Right lobe of liver (tissue), 6 donors: ENCODE data around the gene PAPLN. TPM values are rescaled to one million over a fixed set of nuclear protein-coding genes. Genes with fewer than 3 reads are reported as not detected.

ENCODE experiments used
- ATAC-seq, 4 donors: fragments of 200-7000 bp; cut with Tn5 transposase; one replicate each; pipeline ENCODE4 v1.9.1; 2020; ENCODE audit warnings: mild to moderate bottlenecking in 4 of 4, moderate library complexity in 4 of 4
- DNase-seq, 3 donors: peaks; one replicate each; pipeline ENCODE4 v3.0.0-alpha.2; 2020
- H3K27ac ChIP-seq, 3 donors: fragments of 200-600 bp; one replicate each; pipeline ENCODE4 v1.8.0; 2022
- H3K27me3 ChIP-seq, 2 donors: fragments of 200-600 bp; one replicate each; pipeline ENCODE4 v1.8.0; 2022
- H3K36me3 ChIP-seq, 4 donors: fragments of 200-600 bp; sonication (generic) in 1 of 4; one replicate each; pipeline versions ENCODE4 v1.5.1 to v1.8.0; 2017 to 2022; ENCODE audit warnings: control low read depth in 1 of 4
- H3K4me1 ChIP-seq, 4 donors: fragments of 200-600 bp; sonication (generic) in 1 of 4; one replicate each; pipeline versions ENCODE4 v1.5.1 to v1.8.0; 2017 to 2022; ENCODE audit warnings: control low read depth in 1 of 4
- H3K4me3 ChIP-seq, 3 donors: fragments of 200-600 bp; one replicate each; pipeline ENCODE4 v1.8.0; 2022
- H3K9me3 ChIP-seq, 4 donors: fragments of 200-600 bp; sonication (generic) in 1 of 4; one replicate each; pipeline versions ENCODE4 v1.5.1 to v1.8.0; 2017 to 2022; ENCODE audit warnings: control low read depth in 1 of 4
- POLR2A ChIP-seq: fragments of 450-650 bp; IDR thresholded peaks from one replicate; pipeline ENCODE4 v1.6.1; 2017; ENCODE audit warnings: antibody characterized with exemption, mild to moderate bottlenecking
- WGBS: methylation state at CpG from one replicate; pipeline ENCODE4 v1.1.6; 2018; ENCODE audit warnings: low coverage, low lambda C conversion rate; ENCODE audit not compliant: insufficient coverage; ENCODE audit errors: missing lambda C conversion rate; 5-methylcytosine and 5-hydroxymethylcytosine counted together
- intact Hi-C, 2 donors: fragments of 100-400 bp; cut with DNase I; formaldehyde crosslinking; loops; one replicate each; pipeline versions ENCODE4 v1.11.2 to v1.14.1; 2022
- total RNA-seq, 6 experiments: library from RNA; depleted of rRNA in 2 of 6; stranded (reverse); fragments of >200 nt in 2 of 6; fragmentation: NEBNext Ultra II Directional in 3 of 6; extraction: Animal tissue kit (Norgen Biotek cat#: 25700) in 3 of 6; gene quantifications; one replicate each; pipeline versions ENCODE4 v1.1.0 to v1.2.4, GENCODE V29; 2016 to 2023
- TF ChIP-seq, protein P1 (sequence below), 4 donors: fragments of 200-600 bp in 3 of 4; fragments of 450-650 bp in 1 of 4; IDR thresholded peaks; one replicate each; pipeline versions ENCODE4 v1.5.1 to v1.8.0; 2016 to 2022; ENCODE audit warnings: antibody characterized with exemption in 4 of 4, mild to moderate bottlenecking in 2 of 4
- donor health status: DM: no; HTN: yes; CAD: no.
- donor health status: DM: no; HTN: no; CAD: no.
- donor health status: DM: no; HTN: no; CAD: no.
- donor health status: DM: no; HTN: yes; CAD: no.
- donor health status: DM: no; HTN: yes; CAD: no.

The PAPLN gene
- total RNA-seq, 6 experiments from 2014 or later = 0.86 to 3.2 (median 1.2) TPM

DNA sequence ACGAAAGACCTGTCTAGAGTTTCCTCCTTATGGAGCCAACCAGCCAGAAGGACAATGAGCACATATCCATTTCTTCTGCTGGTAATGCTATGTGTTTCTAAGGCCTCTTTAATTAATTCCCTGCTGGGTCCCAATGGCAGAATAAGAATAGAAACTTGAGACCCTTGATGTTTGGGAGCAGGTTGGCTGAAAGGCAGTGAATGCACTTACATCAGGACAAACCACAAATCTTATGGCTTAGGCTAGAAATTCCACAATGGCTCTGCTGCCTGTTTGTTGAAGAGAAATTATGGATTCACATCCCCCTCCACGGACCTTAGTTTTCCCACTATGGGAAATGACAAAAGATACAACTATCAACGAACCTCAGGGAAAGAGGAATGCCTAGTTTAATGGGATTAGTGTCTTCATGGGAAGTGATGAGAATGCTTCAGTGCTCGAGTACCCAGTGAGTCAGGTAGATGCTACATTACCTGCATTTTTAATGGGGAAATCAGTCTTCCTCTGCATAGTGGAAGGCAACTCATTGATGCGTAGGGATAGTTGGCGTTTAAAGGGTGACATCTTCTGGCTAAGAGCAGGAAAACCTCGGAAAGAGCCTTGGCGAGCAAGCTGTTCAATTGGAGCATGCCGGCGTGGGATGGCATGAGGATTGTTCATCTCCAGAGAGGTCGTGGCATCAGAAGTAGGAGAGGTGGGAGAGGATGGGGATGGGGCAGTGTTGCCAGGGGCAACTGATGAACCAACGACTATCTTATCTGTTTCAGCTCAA, 46.5 kb downstream of the PAPLN start:
- Histone ChIP-seq H3K4me1 (no peaks in the 10 kb centered on the region), H3K36me3 (peaks cover 5 to 76% (median 41%) of the 10 kb centered on the region in 4 donors), H3K27me3 (no peaks in the 10 kb centered on the region), H3K9me3 (no peaks in the 10 kb centered on the region), H3K27ac (no peak overlapping the region), H3K4me3 (no peak overlapping the region)
- intact Hi-C loops = no loop called here
- WGBS = 72% methylated on average over 11 of the region's 12 CpGs
- ATAC-seq (peak in 1 of 4 donors; percentile 18), DNase-seq (no peak)
- no peak for TF ChIP-seq POLR2A
- TF ChIP-seq, protein P1, sequence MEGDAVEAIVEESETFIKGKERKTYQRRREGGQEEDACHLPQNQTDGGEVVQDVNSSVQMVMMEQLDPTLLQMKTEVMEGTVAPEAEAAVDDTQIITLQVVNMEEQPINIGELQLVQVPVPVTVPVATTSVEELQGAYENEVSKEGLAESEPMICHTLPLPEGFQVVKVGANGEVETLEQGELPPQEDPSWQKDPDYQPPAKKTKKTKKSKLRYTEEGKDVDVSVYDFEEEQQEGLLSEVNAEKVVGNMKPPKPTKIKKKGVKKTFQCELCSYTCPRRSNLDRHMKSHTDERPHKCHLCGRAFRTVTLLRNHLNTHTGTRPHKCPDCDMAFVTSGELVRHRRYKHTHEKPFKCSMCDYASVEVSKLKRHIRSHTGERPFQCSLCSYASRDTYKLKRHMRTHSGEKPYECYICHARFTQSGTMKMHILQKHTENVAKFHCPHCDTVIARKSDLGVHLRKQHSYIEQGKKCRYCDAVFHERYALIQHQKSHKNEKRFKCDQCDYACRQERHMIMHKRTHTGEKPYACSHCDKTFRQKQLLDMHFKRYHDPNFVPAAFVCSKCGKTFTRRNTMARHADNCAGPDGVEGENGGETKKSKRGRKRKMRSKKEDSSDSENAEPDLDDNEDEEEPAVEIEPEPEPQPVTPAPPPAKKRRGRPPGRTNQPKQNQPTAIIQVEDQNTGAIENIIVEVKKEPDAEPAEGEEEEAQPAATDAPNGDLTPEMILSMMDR (IDR thresholded peaks at IDR 0.05) = peak in 1 of 4 donors; percentile 16

GRCh38 chr14:73285979-73286378, 48.7 kb downstream of the PAPLN start:
- 100% methylated on average over 1 of the region's 1 CpG for WGBS
- ATAC-seq (no peak), DNase-seq (no peak)
- Histone ChIP-seq H3K9me3 (no peaks in the 10 kb centered on the region), H3K36me3 (peaks cover 5 to 63% (median 33%) of the 10 kb centered on the region in 4 donors), H3K27ac (no peak overlapping the region), H3K4me3 (no peak overlapping the region), H3K27me3 (no peaks in the 10 kb centered on the region), H3K4me1 (peaks cover 0 to 2% (median 0%) of the 10 kb centered on the region in 4 donors)
- intact Hi-C loops = no loop called here
- TF ChIP-seq, protein P1 (IDR thresholded peaks at IDR 0.05) = no peak
- no peak for TF ChIP-seq POLR2A

- ATAC-seq (no peak), DNase-seq (no peak)
- 95% methylated on average over 2 of the region's 2 CpGs for WGBS
- TF ChIP-seq, protein P1 (IDR thresholded peaks at IDR 0.05) = no peak
- TF ChIP-seq POLR2A = no peak
- Histone ChIP-seq H3K36me3 (peaks cover 5 to 62% (median 32%) of the 10 kb centered on the region in 4 donors), H3K4me3 (no peak overlapping the region), H3K27me3 (no peaks in the 10 kb centered on the region), H3K9me3 (no peaks in the 10 kb centered on the region), H3K27ac (no peak overlapping the region), H3K4me1 (peaks cover 0 to 2% (median 0%) of the 10 kb centered on the region in 4 donors)
- intact Hi-C loops = no loop called here
These were observed 49.3 kb downstream of the PAPLN start for GRCh38 chr14:73286598-73286997.

- 97% methylated on average over 5 of the region's 5 CpGs for WGBS
- Histone ChIP-seq H3K27me3 (no peaks in the 10 kb centered on the region), H3K27ac (no peak overlapping the region), H3K4me1 (peaks cover 0 to 2% (median 0%) of the 10 kb centered on the region in 4 donors), H3K4me3 (no peak overlapping the region), H3K36me3 (peaks cover 4 to 62% (median 31%) of the 10 kb centered on the region in 4 donors), H3K9me3 (no peaks in the 10 kb centered on the region)
- intact Hi-C loops = no loop called here
- ATAC-seq = no peak
- no peak for DNase-seq
- TF ChIP-seq, protein P1 (IDR thresholded peaks at IDR 0.05) = no peak
- no peak for TF ChIP-seq POLR2A
These were observed 49.8 kb downstream of the PAPLN start for GRCh38 chr14:73287071-73287470.
